ENCODE results near the gene TNS1.

GRCh38 chr2:217919204-217919603, 83.6 kb downstream of the TNS1 start:
- TF ChIP-seq POLR2A (IDR thresholded peaks at IDR 0.05; ENCODE audit: low read depth, low read length) (no peak), EZH2 (IDR thresholded peaks at IDR 0.05; ENCODE audit: borderline replicate concordance, control insufficient read depth, low read depth, low read length) (no peak), CTCF (IDR thresholded peaks at IDR 0.05 in 2 of 3, conservative IDR thresholded peaks at IDR 0.05 in 1 of 3; ENCODE audit: control insufficient read depth in 2 of 3, extremely low read depth in 1 of 3, insufficient read depth in 1 of 3, low read depth in 3 of 3, low read length in 3 of 3) (no peak), POLR2AphosphoS5 (IDR thresholded peaks at IDR 0.05; ENCODE audit: low read length) (no peak), EGR1 (IDR thresholded peaks at IDR 0.05; ENCODE audit: borderline replicate concordance in 1 of 2, low read depth in 2 of 2, low read length in 2 of 2) (no peak), SMAD5 (IDR thresholded peaks at IDR 0.05; ENCODE audit: low read depth) (no peak), NFYA (IDR thresholded peaks at IDR 0.05; ENCODE audit: borderline replicate concordance, low read depth, low read length) (no peak), USF2 (IDR thresholded peaks at IDR 0.05; ENCODE audit: borderline replicate concordance, low read depth, low read length) (no peak), MXI1 (IDR thresholded peaks at IDR 0.05; ENCODE audit: low read depth, low read length) (no peak), HCFC1 (IDR thresholded peaks at IDR 0.05; ENCODE audit: low read length) (no peak)
- TF ChIP-seq, protein P1, sequence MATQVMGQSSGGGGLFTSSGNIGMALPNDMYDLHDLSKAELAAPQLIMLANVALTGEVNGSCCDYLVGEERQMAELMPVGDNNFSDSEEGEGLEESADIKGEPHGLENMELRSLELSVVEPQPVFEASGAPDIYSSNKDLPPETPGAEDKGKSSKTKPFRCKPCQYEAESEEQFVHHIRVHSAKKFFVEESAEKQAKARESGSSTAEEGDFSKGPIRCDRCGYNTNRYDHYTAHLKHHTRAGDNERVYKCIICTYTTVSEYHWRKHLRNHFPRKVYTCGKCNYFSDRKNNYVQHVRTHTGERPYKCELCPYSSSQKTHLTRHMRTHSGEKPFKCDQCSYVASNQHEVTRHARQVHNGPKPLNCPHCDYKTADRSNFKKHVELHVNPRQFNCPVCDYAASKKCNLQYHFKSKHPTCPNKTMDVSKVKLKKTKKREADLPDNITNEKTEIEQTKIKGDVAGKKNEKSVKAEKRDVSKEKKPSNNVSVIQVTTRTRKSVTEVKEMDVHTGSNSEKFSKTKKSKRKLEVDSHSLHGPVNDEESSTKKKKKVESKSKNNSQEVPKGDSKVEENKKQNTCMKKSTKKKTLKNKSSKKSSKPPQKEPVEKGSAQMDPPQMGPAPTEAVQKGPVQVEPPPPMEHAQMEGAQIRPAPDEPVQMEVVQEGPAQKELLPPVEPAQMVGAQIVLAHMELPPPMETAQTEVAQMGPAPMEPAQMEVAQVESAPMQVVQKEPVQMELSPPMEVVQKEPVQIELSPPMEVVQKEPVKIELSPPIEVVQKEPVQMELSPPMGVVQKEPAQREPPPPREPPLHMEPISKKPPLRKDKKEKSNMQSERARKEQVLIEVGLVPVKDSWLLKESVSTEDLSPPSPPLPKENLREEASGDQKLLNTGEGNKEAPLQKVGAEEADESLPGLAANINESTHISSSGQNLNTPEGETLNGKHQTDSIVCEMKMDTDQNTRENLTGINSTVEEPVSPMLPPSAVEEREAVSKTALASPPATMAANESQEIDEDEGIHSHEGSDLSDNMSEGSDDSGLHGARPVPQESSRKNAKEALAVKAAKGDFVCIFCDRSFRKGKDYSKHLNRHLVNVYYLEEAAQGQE (IDR thresholded peaks at IDR 0.05; ENCODE audit: low read depth, low read length) = no peak
